Peyer's patch (tissue), 4 donors: ENCODE measurements around the gene FAM161B.

Experiments
- CTCF ChIP-seq, 6 experiments: fragments of 450-650 bp in 4 of 6; fragments of 200-600 bp in 2 of 6; sonication (generic) in 1 of 6; IDR thresholded peaks; one replicate each; pipeline ENCODE4 v1.5.1; 2017 to 2019; ENCODE audit warnings: antibody characterized with exemption in 6 of 6, mild to moderate bottlenecking in 3 of 6, moderate library complexity in 1 of 6
- POLR2A ChIP-seq, 2 donors: fragments of 450-650 bp; IDR thresholded peaks; one replicate each; pipeline ENCODE4 v1.5.1; 2017; ENCODE audit warnings: antibody characterized with exemption in 2 of 2, mild to moderate bottlenecking in 2 of 2, moderate library complexity in 2 of 2

- TF ChIP-seq POLR2A (IDR thresholded peaks at IDR 0.05) (no peak), CTCF (IDR thresholded peaks at IDR 0.05) (no peak)
Observed at GRCh38 chr14:73991092-73991491, 41.2 kb upstream of the FAM161B start.
